ENCODE data around the gene PAQR6. TPM values are rescaled to one million over a fixed set of nuclear protein-coding genes. Genes with fewer than 3 reads are reported as not detected.

The PAQR6 gene
- total RNA-seq, 120 experiments from 2014 or later: 50.9 to 507 (median 173) TPM

Other genes starting within 250 kb of the PAQR6 start
- gene SSR2, start 227.1 kb downstream of the PAQR6 start, total RNA-seq: 10 to 100 TPM; 55.2 to 94.2 (median 71.4) TPM
- gene UBQLN4, start 194.3 kb downstream of the PAQR6 start, total RNA-seq: 10 to 100 TPM; 43.3 to 88.3 (median 64.8) TPM
- gene LAMTOR2, start 193.3 kb downstream of the PAQR6 start, total RNA-seq: 10 to 100 TPM; 26.8 to 59.6 (median 43.5) TPM
- gene RAB25, start 186.9 kb downstream of the PAQR6 start, total RNA-seq: 1 to 10 TPM in 44 of 120 experiments, under 1 TPM in 36, not detected in 40; 0.44 to 3.3 (median 1.0) TPM
- gene MEX3A, start 165.6 kb downstream of the PAQR6 start, total RNA-seq: 1 to 10 TPM in 84 of 120 experiments, under 1 TPM in 36; 0.44 to 4.6 (median 1.3) TPM
- 100 to 1,000 TPM in 10 of 120 experiments, 10 to 100 TPM in 110; 32.8 to 189 (median 59.9) TPM for gene LMNA, start 133.3 kb downstream of the PAQR6 start, total RNA-seq
- 10 to 100 TPM; 10.4 to 48.3 (median 27.5) TPM for gene SEMA4A, start 94.5 kb downstream of the PAQR6 start, total RNA-seq
- 10 to 100 TPM; 30.5 to 80.5 (median 49.8) TPM for gene SLC25A44, start 54.0 kb downstream of the PAQR6 start, total RNA-seq
- 10 to 100 TPM; 16.6 to 45.3 (median 27.0) TPM for gene PMF1, start 35.0 kb downstream of the PAQR6 start, total RNA-seq
- 1 to 10 TPM in 111 of 120 experiments, under 1 TPM in 7, not detected in 2; 0.67 to 8.6 (median 2.6) TPM for gene BGLAP, start 5.9 kb downstream of the PAQR6 start, total RNA-seq
- 100 to 1,000 TPM in 51 of 120 experiments, 10 to 100 TPM in 69; 66.8 to 160 (median 95.9) TPM for gene SMG5, start 34.8 kb upstream of the PAQR6 start, total RNA-seq
- gene TMEM79, start 36.3 kb upstream of the PAQR6 start, total RNA-seq: 10 to 100 TPM in 4 of 120 experiments, 1 to 10 TPM in 116; 1.8 to 16.3 (median 4.2) TPM
- 10 to 100 TPM in 119 of 120 experiments, 1 to 10 TPM in 1; 10.0 to 33.0 (median 21.5) TPM for gene GLMP, start 47.6 kb upstream of the PAQR6 start, total RNA-seq
- gene VHLL, start 51.3 kb upstream of the PAQR6 start, total RNA-seq: 1 to 10 TPM in 43 of 120 experiments, under 1 TPM in 15, not detected in 62; 0.74 to 5.3 (median 1.1) TPM
- 100 to 1,000 TPM in 119 of 120 experiments, 10 to 100 TPM in 1; 93.9 to 244 (median 146) TPM for gene CCT3, start 90.2 kb upstream of the PAQR6 start, total RNA-seq
- 1 to 10 TPM in 5 of 120 experiments, under 1 TPM in 3, not detected in 112; 0.67 to 1.6 (median 1.1) TPM for gene TSACC, start 90.5 kb upstream of the PAQR6 start, total RNA-seq
- under 1 TPM in 5 of 120 experiments, not detected in 115; 0.33 to 0.61 (median 0.44) TPM for gene RHBG, start 121.2 kb upstream of the PAQR6 start, total RNA-seq